MCF 10A (cell line): ENCODE data around the gene CAMK1D. TPM values are rescaled to one million over a fixed set of nuclear protein-coding genes. Genes with fewer than 3 reads are reported as not detected.

Experiments used
- BruUV-seq: library from RNA; stranded (reverse); fragments of 400-500 nt; replicated peaks from 2 replicates; lab custom pipeline; 2021; lab: Mats Ljungman, UMichigan
- CTCF ChIA-PET: fragments of 300-600 bp; sonication (Branson Sonifier 250); formaldehyde crosslinking; extraction: SDS; loops from one replicate; lab custom pipeline; 2021; ENCODE audit warnings: antibody characterized with exemption, inconsistent platforms; lab: Yijun Ruan, JAX
- POLR2A ChIA-PET: fragments of 300-600, 350-650 bp; sonication (Branson Sonifier 250); formaldehyde crosslinking; extraction: SDS; loops from one replicate; lab custom pipeline; 2020; ENCODE audit warnings: antibody characterized with exemption, inconsistent platforms; lab: Yijun Ruan, JAX
- DNase-seq: peaks from one replicate; pipeline ENCODE4 v3.0.0-alpha.2; 2018; ENCODE audit not compliant: unreplicated experiment
- H3K27ac Mint-ChIP-seq: one replicate; pipeline ENCODE4 v1.8.0; 2022; ENCODE audit warnings: mild to moderate bottlenecking, low read depth, mixed read lengths; ENCODE audit not compliant: unreplicated experiment
- H3K27me3 Mint-ChIP-seq: one replicate; pipeline ENCODE4 v1.8.0; 2022; ENCODE audit warnings: mixed read lengths; ENCODE audit not compliant: insufficient read depth, unreplicated experiment
- H3K36me3 Mint-ChIP-seq: one replicate; pipeline ENCODE4 v1.8.0; 2022; ENCODE audit warnings: mild to moderate bottlenecking, moderate library complexity, mixed read lengths; ENCODE audit not compliant: insufficient read depth, unreplicated experiment
- H3K4me1 Mint-ChIP-seq: one replicate; pipeline ENCODE4 v1.8.0; 2022; ENCODE audit warnings: mixed read lengths; ENCODE audit not compliant: insufficient read depth, unreplicated experiment
- H3K4me3 Mint-ChIP-seq: one replicate; pipeline ENCODE4 v1.8.0; 2022; ENCODE audit warnings: mild to moderate bottlenecking, moderate library complexity, mixed read lengths; ENCODE audit not compliant: unreplicated experiment
- H3K9me3 Mint-ChIP-seq: one replicate; pipeline ENCODE4 v1.8.0; 2022; ENCODE audit warnings: mixed read lengths; ENCODE audit not compliant: unreplicated experiment
- CTCF ChIP-seq: fragments of 200-600 bp; IDR thresholded peaks from one replicate; pipeline ENCODE4 v1.8.0; 2022; ENCODE audit warnings: antibody characterized with exemption, mild to moderate bottlenecking; ENCODE audit not compliant: unreplicated experiment
- intact Hi-C: fragments of 100-400 bp; cut with micrococcal nuclease; formaldehyde crosslinking; loops from 2 replicates; pipeline ENCODE4 v1.14.1; 2022
- total RNA-seq: library from RNA; stranded (reverse); gene quantifications from 2 replicates; pipeline ENCODE4 v1.2.3, GENCODE V29; 2022

The CAMK1D gene
- total RNA-seq, 1 experiment from 2014 or later, result 1.7 TPM

- intact Hi-C loops, result no loop called here
- Mint-ChIP-seq H3K9me3 (no peaks in the 10 kb centered on the region), H3K4me3 (no peak overlapping the region), H3K27ac (peak overlapping the region; percentile 79), H3K27me3 (no peaks in the 10 kb centered on the region), H3K4me1 (peaks cover 26% of the 10 kb centered on the region), H3K36me3 (no peaks in the 10 kb centered on the region)
- POLR2A ChIA-PET, result interaction anchor here (1.1 kb wide), 1 partner anchor 580 kb away, joined by 3 read pairs; no protein-coding TSS in a partner anchor
- BruUV-seq, result no TSS peak
- DNase-seq, result peak; percentile 89
- CTCF ChIA-PET, result interaction anchor here (0.6 to 3.5 kb wide), 7 partner anchors 8 to 355 kb away, joined by 3 to 21 read pairs (median 10); no protein-coding TSS in a partner anchor
- no peak for TF ChIP-seq CTCF
These were observed 370.0 kb downstream of the CAMK1D start for GRCh38 chr10:12719365-12719764.

- CTCF ChIA-PET, result interaction anchor here (0.6 to 3.5 kb wide), 7 partner anchors 9 to 354 kb away, joined by 3 to 21 read pairs (median 3); no protein-coding TSS in a partner anchor
- BruUV-seq, result no TSS peak
- intact Hi-C loops, result no loop called here
These were observed 371.1 kb downstream of the CAMK1D start for GRCh38 chr10:12720217-12720981.

GRCh38 chr10:12721334-12721733 lies 372.0 kb downstream of the CAMK1D start:
- no peak for DNase-seq
- CTCF ChIA-PET, result interaction anchor here (2.1 kb wide), 1 partner anchor 353 kb away, joined by 16 read pairs; no protein-coding TSS in a partner anchor
- Mint-ChIP-seq H3K4me3 (no peak overlapping the region), H3K27me3 (no peaks in the 10 kb centered on the region), H3K9me3 (no peaks in the 10 kb centered on the region), H3K36me3 (no peaks in the 10 kb centered on the region), H3K27ac (no peak overlapping the region), H3K4me1 (peaks cover 26% of the 10 kb centered on the region)
- TF ChIP-seq CTCF, result no peak
- intact Hi-C loops, result no loop called here
- BruUV-seq, result no TSS peak
- POLR2A ChIA-PET, result interaction anchor here (1.6 kb wide), 1 partner anchor 378 kb away, joined by 6 read pairs; the partner anchor contains the start of gene OPTN

More at GRCh38 chr10:12720217-12720981, 371.1 kb downstream of the CAMK1D start:
- Mint-ChIP-seq H3K9me3 (no peaks in the 10 kb centered on the region), H3K36me3 (no peaks in the 10 kb centered on the region), H3K4me1 (peaks cover 26% of the 10 kb centered on the region), H3K27me3 (no peaks in the 10 kb centered on the region), H3K27ac (peak overlapping the region; percentile 79), H3K4me3 (peak overlapping the region; percentile 43)
- no peak for TF ChIP-seq CTCF
- peak; percentile 98 for DNase-seq
- POLR2A ChIA-PET, result interaction anchor here (1.0 to 1.6 kb wide), 4 partner anchors 17 to 579 kb away, joined by 3 to 6 read pairs (median 4); partner anchors contain the start of gene OPTN

GRCh38 chr10:12723220-12723619 lies 373.9 kb downstream of the CAMK1D start:
- H3K27ac Mint-ChIP-seq, result no peak overlapping the region
- no peak for TF ChIP-seq CTCF
- H3K4me1 Mint-ChIP-seq, result peaks cover 26% of the 10 kb centered on the region
- intact Hi-C loops, result no loop called here
- BruUV-seq, result no TSS peak
- POLR2A ChIA-PET, result no interaction called here
- no peaks in the 10 kb centered on the region for H3K36me3 Mint-ChIP-seq
- H3K27me3 Mint-ChIP-seq, result no peaks in the 10 kb centered on the region
- CTCF ChIA-PET, result interaction anchor here (0.7 to 1.0 kb wide), 2 partner anchors 59 to 179 kb away, joined by 3 read pairs; no protein-coding TSS in a partner anchor
- H3K4me3 Mint-ChIP-seq, result no peak overlapping the region
- no peak for DNase-seq
- H3K9me3 Mint-ChIP-seq, result no peaks in the 10 kb centered on the region
